H9 (cell line): Measurements from ENCODE around the gene BMP5. TPM values are rescaled to one million over a fixed set of nuclear protein-coding genes. Genes with fewer than 3 reads are reported as not detected.

Experiments used
- DNase-seq: peaks from one replicate; pipeline ENCODE4 v3.0.0-alpha.2; 2017
- H2AFZ ChIP-seq: one replicate; pipeline ENCODE4 v1.6.1; 2013; ENCODE audit warnings: mild to moderate bottlenecking, low read length, control low read depth, moderate library complexity
- H2AK5ac ChIP-seq: 2 replicates; pipeline ENCODE4 v1.6.1; 2013; ENCODE audit warnings: low read length, control low read depth, mixed read lengths; ENCODE audit not compliant: insufficient read length
- H2BK120ac ChIP-seq: one replicate; pipeline ENCODE4 v1.6.1; 2013; ENCODE audit warnings: low read depth, mild to moderate bottlenecking, low read length, control low read depth, inconsistent platforms; ENCODE audit not compliant: poor library complexity, severe bottlenecking
- H2BK12ac ChIP-seq: 2 replicates; pipeline ENCODE4 v1.6.1; 2013; ENCODE audit warnings: low read length, control low read depth, mixed read lengths, low read depth; ENCODE audit not compliant: insufficient read length
- H2BK15ac ChIP-seq: 2 replicates; pipeline ENCODE4 v1.6.1; 2013; ENCODE audit warnings: low read depth, low read length, control low read depth
- H2BK20ac ChIP-seq: one replicate; pipeline ENCODE4 v1.6.1; 2013; ENCODE audit warnings: low read depth, mild to moderate bottlenecking, low read length, control low read depth, inconsistent platforms; ENCODE audit not compliant: poor library complexity, severe bottlenecking
- H2BK5ac ChIP-seq: 2 replicates; pipeline ENCODE4 v1.6.1; 2013; ENCODE audit warnings: low read length, control low read depth, mixed read lengths; ENCODE audit not compliant: insufficient read length
- H3K14ac ChIP-seq: 2 replicates; pipeline ENCODE4 v1.6.1; 2013; ENCODE audit warnings: low read length, control low read depth; ENCODE audit not compliant: insufficient read depth
- H3K18ac ChIP-seq: 2 replicates; pipeline ENCODE4 v1.6.1; 2013; ENCODE audit warnings: low read depth, mild to moderate bottlenecking, mixed read lengths, low read length, control low read depth; ENCODE audit not compliant: insufficient read length
- H3K23ac ChIP-seq: 2 replicates; pipeline ENCODE4 v1.6.1; 2013; ENCODE audit warnings: low read length, control low read depth, mixed read lengths, low read depth; ENCODE audit not compliant: insufficient read length
- H3K23me2 ChIP-seq: 2 replicates; pipeline ENCODE4 v1.6.1; 2013; ENCODE audit warnings: low read depth, mild to moderate bottlenecking, mixed read lengths, low read length, control low read depth; ENCODE audit not compliant: insufficient read length, poor library complexity, severe bottlenecking
- H3K27ac ChIP-seq: 2 replicates; pipeline ENCODE4 v1.5.1; 2013; ENCODE audit warnings: low read length, control low read depth, mixed read lengths, low read depth; ENCODE audit not compliant: insufficient read length
- H3K27me3 ChIP-seq: 2 replicates; pipeline ENCODE4 v1.6.1; 2013; ENCODE audit warnings: low read length, control low read depth, inconsistent platforms; ENCODE audit not compliant: insufficient read depth
- H3K4ac ChIP-seq: 2 replicates; pipeline ENCODE4 v1.6.1; 2013; ENCODE audit warnings: low read depth, mild to moderate bottlenecking, control low read depth, inconsistent platforms, low read length, moderate library complexity
- H3K4me1 ChIP-seq: 2 replicates; pipeline ENCODE4 v1.6.1; 2013; ENCODE audit warnings: low read length, control low read depth, inconsistent platforms; ENCODE audit not compliant: insufficient read depth
- H3K4me2 ChIP-seq: 2 replicates; pipeline ENCODE4 v1.6.1; 2013; ENCODE audit warnings: low read length, control low read depth, mixed read lengths; ENCODE audit not compliant: insufficient read length, insufficient read depth
- H3K56ac ChIP-seq: 2 replicates; pipeline ENCODE4 v1.6.1; 2013; ENCODE audit warnings: low read depth, mild to moderate bottlenecking, mixed read lengths, low read length, control low read depth; ENCODE audit not compliant: insufficient read length
- H3K79me1 ChIP-seq: 2 replicates; pipeline ENCODE4 v1.6.1; 2013; ENCODE audit warnings: low read depth, mild to moderate bottlenecking, moderate library complexity, low read length, control low read depth, inconsistent platforms; ENCODE audit not compliant: insufficient read depth, poor library complexity, severe bottlenecking
- H3K79me2 ChIP-seq: 2 replicates; pipeline ENCODE4 v1.6.1; 2013; ENCODE audit warnings: low read length, control low read depth, inconsistent platforms; ENCODE audit not compliant: insufficient read depth
- H3K9ac ChIP-seq: 2 replicates; pipeline ENCODE4 v1.6.1; 2013; ENCODE audit warnings: low read length, control low read depth, mixed read lengths; ENCODE audit not compliant: insufficient read length; ENCODE audit errors: extremely low read depth
- H3K9me3 ChIP-seq: one replicate; pipeline ENCODE4 v1.6.1; 2013; ENCODE audit warnings: low read depth, low read length, inconsistent platforms; ENCODE audit not compliant: control insufficient read depth
- H3T11ph ChIP-seq: one replicate; pipeline ENCODE4 v1.6.1; 2013; ENCODE audit warnings: mild to moderate bottlenecking, low read length, control low read depth, inconsistent platforms
- H4K20me1 ChIP-seq: one replicate; pipeline ENCODE4 v1.6.1; 2013; ENCODE audit not compliant: control insufficient read depth, insufficient read length, insufficient read depth
- H4K5ac ChIP-seq: 2 replicates; pipeline ENCODE4 v1.6.1; 2013; ENCODE audit warnings: low read depth, mild to moderate bottlenecking, mixed read lengths, low read length, control low read depth; ENCODE audit not compliant: insufficient read length
- H4K8ac ChIP-seq: replicated peaks from 2 replicates; pipeline ENCODE4 v1.6.1; 2013; ENCODE audit warnings: low read length, control low read depth, mixed read lengths, low read depth; ENCODE audit not compliant: insufficient read length
- H4K91ac ChIP-seq: 2 replicates; pipeline ENCODE4 v1.6.1; 2013; ENCODE audit warnings: low read depth, mild to moderate bottlenecking, moderate library complexity, mixed read lengths, low read length, control low read depth; ENCODE audit not compliant: insufficient read length
- H3K27ac Mint-ChIP-seq, 3 experiments: 2 replicates in 2 of 3; 3 replicates in 1 of 3; pipeline ENCODE4 v1.8.0; 2020 to 2021; ENCODE audit warnings: mixed read lengths in 3 of 3, mild to moderate bottlenecking in 1 of 3, moderate library complexity in 1 of 3
- H3K27me3 Mint-ChIP-seq: 2 replicates; pipeline ENCODE4 v1.8.0; 2021; ENCODE audit warnings: low read depth, mild to moderate bottlenecking, moderate library complexity, mixed read lengths
- H3K36me3 Mint-ChIP-seq, 3 experiments: 2 replicates in 2 of 3; 3 replicates in 1 of 3; pipeline ENCODE4 v1.8.0; 2020 to 2021; ENCODE audit warnings: low read depth in 3 of 3, mixed read lengths in 3 of 3; ENCODE audit not compliant: insufficient read depth in 1 of 3
- H3K4me1 Mint-ChIP-seq, 2 experiments: 2 replicates each; pipeline ENCODE4 v1.8.0; 2020; ENCODE audit warnings: mixed read lengths in 2 of 2
- H3K4me3 Mint-ChIP-seq, 2 experiments: 2 replicates in 1 of 2; 3 replicates in 1 of 2; pipeline ENCODE4 v1.8.0; 2020 to 2021; ENCODE audit warnings: mild to moderate bottlenecking in 2 of 2, mixed read lengths in 2 of 2, moderate library complexity in 1 of 2
- H3K9me3 Mint-ChIP-seq, 2 experiments: 2 replicates in 1 of 2; 3 replicates in 1 of 2; pipeline ENCODE4 v1.8.0; 2020; ENCODE audit warnings: mild to moderate bottlenecking in 2 of 2, mixed read lengths in 2 of 2, moderate library complexity in 1 of 2
- CTCF ChIP-seq: fragments of 200-600 bp; sonication (generic); conservative IDR thresholded peaks from 3 replicates; pipeline ENCODE4 v1.8.0; 2021; ENCODE audit warnings: antibody characterized with exemption, mild to moderate bottlenecking
- WGBS: extraction: QIAGEN DNeasy Blood & Tissue Kit; methylation state at CpG from one replicate; pipeline ENCODE4 v1.1.7; 2013; ENCODE audit warnings: missing lambda C conversion rate, low lambda C conversion rate, mixed read lengths; ENCODE audit not compliant: insufficient read length; ENCODE audit errors: extremely low coverage; 5-methylcytosine and 5-hydroxymethylcytosine counted together
- total RNA-seq: library from RNA; stranded (reverse); gene quantifications from 2 replicates; pipeline ENCODE4 v1.2.1, GENCODE V29; 2021

The BMP5 gene
- total RNA-seq, 1 experiment from 2014 or later, result not detected

- Histone ChIP-seq H2BK20ac (no peak overlapping the region), H3K4me1 (no peaks in the 10 kb centered on the region), H4K20me1 (no peaks in the 10 kb centered on the region), H2BK5ac (no peak overlapping the region), H3K56ac (no peak overlapping the region), H3K79me1 (no peaks in the 10 kb centered on the region), H2BK120ac (no peak overlapping the region), H3K27me3 (no peaks in the 10 kb centered on the region), H4K5ac (no peak overlapping the region), H3K4me2 (no peak overlapping the region), H3K23ac (no peak overlapping the region), H2AFZ (no peak overlapping the region), H4K8ac (no peak overlapping the region), H2AK5ac (no peak overlapping the region), H3K18ac (no peak overlapping the region), H3K79me2 (no peaks in the 10 kb centered on the region), H3T11ph (no peak overlapping the region), H2BK15ac (no peak overlapping the region), H2BK12ac (no peak overlapping the region), H3K23me2 (no peaks in the 10 kb centered on the region), H3K9me3 (no peaks in the 10 kb centered on the region), H3K4ac (no peak overlapping the region), H3K27ac (no peak overlapping the region), H3K9ac (no peak overlapping the region), H3K14ac (no peak overlapping the region), H4K91ac (no peak overlapping the region)
- Mint-ChIP-seq H3K36me3 (no peaks in the 10 kb centered on the region), H3K27ac (no peak overlapping the region), H3K4me1 (peaks cover 12% of the 10 kb centered on the region in 2 experiments), H3K4me3 (no peak overlapping the region), H3K27me3 (no peaks in the 10 kb centered on the region), H3K9me3 (no peaks in the 10 kb centered on the region)
- TF ChIP-seq CTCF, result no peak
- DNase-seq, result no peak
- no CpG with 5 or more reads among the region's 3 CpGs for WGBS
Observed at GRCh38 chr6:55772730-55773129, 102.7 kb downstream of the BMP5 start.
